HepG2 (cell line): ENCODE data around the gene POLR3E. TPM values are rescaled to one million over a fixed set of nuclear protein-coding genes. Genes with fewer than 3 reads are reported as not detected.

Experiments
- BRCA1 ChIP-seq: sonication (generic); formaldehyde crosslinking; IDR thresholded peaks from 2 replicates; pipeline ENCODE4 v1.4.0; 2020; ENCODE audit warnings: missing genetic modification reagents
- CHD4 ChIP-seq: fragments of 200-600 bp; sonication (generic); IDR thresholded peaks from 2 replicates; pipeline ENCODE4 v1.7.0; 2017; ENCODE audit warnings: mild to moderate bottlenecking, low read length, borderline replicate concordance
- GABPB1 ChIP-seq: IDR thresholded peaks from 2 replicates; pipeline ENCODE4 v1.6.1; 2016; ENCODE audit warnings: mild to moderate bottlenecking, missing genetic modification reagents, moderate library complexity, missing compliant biosample characterization
- KDM6A ChIP-seq: IDR thresholded peaks from 2 replicates; pipeline ENCODE4 v1.6.1; 2016; ENCODE audit warnings: low read depth
- MED1 ChIP-seq: sonication (generic); formaldehyde crosslinking; IDR thresholded peaks from 2 replicates; pipeline ENCODE4 v1.4.0; 2020; ENCODE audit warnings: missing genetic modification reagents
- NCOA5 ChIP-seq: sonication (generic); formaldehyde crosslinking; IDR thresholded peaks from 2 replicates; pipeline ENCODE4 v1.4.0; 2020; ENCODE audit warnings: missing genetic modification reagents
- PCBP2 ChIP-seq: fragments of 200-400 bp; formaldehyde crosslinking; optimal IDR thresholded peaks from 2 replicates; pipeline ENCODE3; 2018; ENCODE audit warnings: low read length, low read depth; ENCODE audit not compliant: poor library complexity, severe bottlenecking
- RFXAP ChIP-seq: sonication (generic); formaldehyde crosslinking; IDR thresholded peaks from 2 replicates; pipeline ENCODE4 v1.4.0; 2020; ENCODE audit warnings: missing genetic modification reagents, borderline replicate concordance
- SETDB1 ChIP-seq: sonication (generic); formaldehyde crosslinking; IDR thresholded peaks from 2 replicates; pipeline ENCODE4 v1.5.1; 2020; ENCODE audit warnings: missing genetic modification reagents, mild to moderate bottlenecking, borderline replicate concordance
- SMYD3 ChIP-seq: sonication (generic); formaldehyde crosslinking; IDR thresholded peaks from 2 replicates; pipeline ENCODE4 v1.8.1; 2023; ENCODE audit warnings: mild to moderate bottlenecking, missing genetic modification reagents
- SNRNP70 ChIP-seq: fragments of 200-400 bp; formaldehyde crosslinking; IDR thresholded peaks from 2 replicates; pipeline ENCODE4 v1.6.1; 2017; ENCODE audit warnings: mild to moderate bottlenecking, low read depth, low read length, moderate library complexity
- YEATS4 ChIP-seq: sonication (generic); formaldehyde crosslinking; IDR thresholded peaks from 2 replicates; pipeline ENCODE4 v1.4.0; 2020; ENCODE audit warnings: missing genetic modification reagents, borderline replicate concordance
- ZKSCAN1 ChIP-seq: fragments of 150-350 bp; IDR thresholded peaks from 2 replicates; pipeline ENCODE4 v1.6.1; 2014; ENCODE audit warnings: low read length
- ZNF180 ChIP-seq: sonication (generic); formaldehyde crosslinking; IDR thresholded peaks from 2 replicates; pipeline ENCODE4 v1.4.0; 2020; ENCODE audit warnings: low read depth, missing genetic modification reagents, borderline replicate concordance
- ZNF570 ChIP-seq: sonication (generic); formaldehyde crosslinking; IDR thresholded peaks from 2 replicates; pipeline ENCODE4 v1.4.0; 2020; ENCODE audit warnings: mild to moderate bottlenecking, missing genetic modification reagents, borderline replicate concordance
- ZNF598 ChIP-seq: sonication (generic); formaldehyde crosslinking; IDR thresholded peaks from 2 replicates; pipeline ENCODE4 v1.5.1; 2020; ENCODE audit warnings: mild to moderate bottlenecking, missing genetic modification reagents, borderline replicate concordance
- ZNF615 ChIP-seq: sonication (generic); formaldehyde crosslinking; IDR thresholded peaks from 2 replicates; pipeline ENCODE4 v1.5.0; 2020; ENCODE audit warnings: mild to moderate bottlenecking, missing genetic modification reagents, borderline replicate concordance
- ZNF788 ChIP-seq: sonication (generic); formaldehyde crosslinking; IDR thresholded peaks from 2 replicates; pipeline ENCODE4 v1.5.0; 2020; ENCODE audit warnings: mild to moderate bottlenecking, missing genetic modification reagents, borderline replicate concordance
- ZSCAN25 ChIP-seq: sonication (generic); formaldehyde crosslinking; IDR thresholded peaks from 2 replicates; pipeline ENCODE4 v1.8.0; 2022; ENCODE audit warnings: mild to moderate bottlenecking, missing genetic modification reagents
- polyA plus RNA-seq, 8 experiments: library from polyadenylated mRNA; depleted of rRNA in 3 of 8; stranded (reverse) in 7 of 8; unstranded in 1 of 8; fragments of >200 nt; fragmentation: Illumina TruSeq in 4 of 8; extraction: Trizol in 4 of 8; gene quantifications; 2 replicates each; pipeline versions ENCODE4 v1.2.1 to v1.2.3, GENCODE V29; 2011 to 2016; ENCODE audit warnings: low read depth in 4 of 8, missing spikeins in 1 of 8, mixed read lengths in 1 of 8; ENCODE audit not compliant: insufficient read depth in 1 of 8
- total RNA-seq, 5 experiments: library from RNA; depleted of rRNA; stranded (reverse); fragments of >200 nt; fragmentation: Illumina TruSeq; extraction: Trizol; gene quantifications; 2 replicates each; pipeline ENCODE4 v1.2.3, GENCODE V29; 2016; ENCODE audit warnings: low read depth in 1 of 5
- TF ChIP-seq, protein P1 (sequence below): sonication (generic); formaldehyde crosslinking; IDR thresholded peaks from 2 replicates; pipeline ENCODE4 v1.8.1; 2022; ENCODE audit warnings: low read depth, mild to moderate bottlenecking, missing genetic modification reagents
- TF ChIP-seq, protein P2 (sequence below): sonication (generic); formaldehyde crosslinking; IDR thresholded peaks from 2 replicates; pipeline ENCODE4 v1.5.0; 2020; ENCODE audit warnings: missing genetic modification reagents, mild to moderate bottlenecking, borderline replicate concordance
- TF ChIP-seq, protein P3 (sequence below): sonication (generic); formaldehyde crosslinking; IDR thresholded peaks from 2 replicates; pipeline ENCODE4 v1.4.0; 2020; ENCODE audit warnings: missing genetic modification reagents, borderline replicate concordance

The POLR3E gene
- total and polyA plus RNA-seq, 2 of the 13 experiments (the other 11 are each of a cell fraction or from before 2014, with no cell fraction given), result 135 to 262 TPM

GRCh38 chr16:22297114-22297870 is at the start of gene POLR3E (continued):
- TF ChIP-seq GABPB1 (CRISPR knock-in tag) (peak; percentile 96), SNRNP70 (no peak), CHD4 (no peak), YEATS4 (CRISPR knock-in tag) (peak; percentile 100), BRCA1 (CRISPR knock-in tag) (peak; percentile 96), ZNF598 (CRISPR knock-in tag) (peak; percentile 96), MED1 (CRISPR knock-in tag) (peak; percentile 92), ZNF788 (CRISPR knock-in tag) (peak; percentile 99), ZKSCAN1 (peak; percentile 87), ZNF570 (CRISPR knock-in tag) (no peak; the same call in none of the 2 replicates), SMYD3 (CRISPR knock-in tag) (peak; percentile 97; the same call in 1 of the 2 replicates), ZNF180 (CRISPR knock-in tag) (no peak), ZNF615 (peak; percentile 69), NCOA5 (CRISPR knock-in tag) (no peak; the same call in 1 of the 2 replicates), KDM6A (CRISPR knock-in tag) (peak; percentile 25; the same call in 1 of the 2 replicates), RFXAP (peak; percentile 94), SETDB1 (no peak), PCBP2 (no peak), ZSCAN25 (peak; percentile 87; the same call in 1 of the 2 replicates)
- TF ChIP-seq, protein P1, sequence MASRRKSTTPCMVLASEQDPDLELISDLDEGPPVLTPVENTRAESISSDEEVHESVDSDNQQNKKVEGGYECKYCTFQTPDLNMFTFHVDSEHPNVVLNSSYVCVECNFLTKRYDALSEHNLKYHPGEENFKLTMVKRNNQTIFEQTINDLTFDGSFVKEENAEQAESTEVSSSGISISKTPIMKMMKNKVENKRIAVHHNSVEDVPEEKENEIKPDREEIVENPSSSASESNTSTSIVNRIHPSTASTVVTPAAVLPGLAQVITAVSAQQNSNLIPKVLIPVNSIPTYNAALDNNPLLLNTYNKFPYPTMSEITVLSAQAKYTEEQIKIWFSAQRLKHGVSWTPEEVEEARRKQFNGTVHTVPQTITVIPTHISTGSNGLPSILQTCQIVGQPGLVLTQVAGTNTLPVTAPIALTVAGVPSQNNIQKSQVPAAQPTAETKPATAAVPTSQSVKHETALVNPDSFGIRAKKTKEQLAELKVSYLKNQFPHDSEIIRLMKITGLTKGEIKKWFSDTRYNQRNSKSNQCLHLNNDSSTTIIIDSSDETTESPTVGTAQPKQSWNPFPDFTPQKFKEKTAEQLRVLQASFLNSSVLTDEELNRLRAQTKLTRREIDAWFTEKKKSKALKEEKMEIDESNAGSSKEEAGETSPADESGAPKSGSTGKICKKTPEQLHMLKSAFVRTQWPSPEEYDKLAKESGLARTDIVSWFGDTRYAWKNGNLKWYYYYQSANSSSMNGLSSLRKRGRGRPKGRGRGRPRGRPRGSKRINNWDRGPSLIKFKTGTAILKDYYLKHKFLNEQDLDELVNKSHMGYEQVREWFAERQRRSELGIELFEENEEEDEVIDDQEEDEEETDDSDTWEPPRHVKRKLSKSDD (CRISPR knock-in tag), result peak; percentile 73
- TF ChIP-seq, protein P2, sequence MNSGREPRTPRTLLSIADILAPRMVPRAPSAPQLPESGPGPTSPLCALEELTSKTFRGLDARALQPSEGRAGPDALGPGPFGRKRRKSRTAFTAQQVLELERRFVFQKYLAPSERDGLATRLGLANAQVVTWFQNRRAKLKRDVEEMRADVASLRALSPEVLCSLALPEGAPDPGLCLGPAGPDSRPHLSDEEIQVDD (CRISPR knock-in tag), result peak; percentile 82
- TF ChIP-seq, protein P3, sequence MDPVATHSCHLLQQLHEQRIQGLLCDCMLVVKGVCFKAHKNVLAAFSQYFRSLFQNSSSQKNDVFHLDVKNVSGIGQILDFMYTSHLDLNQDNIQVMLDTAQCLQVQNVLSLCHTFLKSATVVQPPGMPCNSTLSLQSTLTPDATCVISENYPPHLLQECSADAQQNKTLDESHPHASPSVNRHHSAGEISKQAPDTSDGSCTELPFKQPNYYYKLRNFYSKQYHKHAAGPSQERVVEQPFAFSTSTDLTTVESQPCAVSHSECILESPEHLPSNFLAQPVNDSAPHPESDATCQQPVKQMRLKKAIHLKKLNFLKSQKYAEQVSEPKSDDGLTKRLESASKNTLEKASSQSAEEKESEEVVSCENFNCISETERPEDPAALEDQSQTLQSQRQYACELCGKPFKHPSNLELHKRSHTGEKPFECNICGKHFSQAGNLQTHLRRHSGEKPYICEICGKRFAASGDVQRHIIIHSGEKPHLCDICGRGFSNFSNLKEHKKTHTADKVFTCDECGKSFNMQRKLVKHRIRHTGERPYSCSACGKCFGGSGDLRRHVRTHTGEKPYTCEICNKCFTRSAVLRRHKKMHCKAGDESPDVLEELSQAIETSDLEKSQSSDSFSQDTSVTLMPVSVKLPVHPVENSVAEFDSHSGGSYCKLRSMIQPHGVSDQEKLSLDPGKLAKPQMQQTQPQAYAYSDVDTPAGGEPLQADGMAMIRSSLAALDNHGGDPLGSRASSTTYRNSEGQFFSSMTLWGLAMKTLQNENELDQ (CRISPR knock-in tag), result peak; percentile 70; the same call in 1 of the 2 replicates
